Loucy (cell line): ENCODE results near the gene IFNLR1.

Experiments used
- CTCF ChIP-seq: fragments of 200-600 bp; sonication (generic); conservative IDR thresholded peaks from 2 replicates; pipeline ENCODE4 v1.5.1; 2014; ENCODE audit warnings: mild to moderate bottlenecking, antibody characterized with exemption, low read length
- EZH2phosphoT487 ChIP-seq: fragments of 200-600 bp; IDR thresholded peaks from 2 replicates; pipeline ENCODE4 v1.6.1; 2018; ENCODE audit warnings: antibody characterized with exemption, mild to moderate bottlenecking, moderate library complexity, borderline replicate concordance

DNA sequence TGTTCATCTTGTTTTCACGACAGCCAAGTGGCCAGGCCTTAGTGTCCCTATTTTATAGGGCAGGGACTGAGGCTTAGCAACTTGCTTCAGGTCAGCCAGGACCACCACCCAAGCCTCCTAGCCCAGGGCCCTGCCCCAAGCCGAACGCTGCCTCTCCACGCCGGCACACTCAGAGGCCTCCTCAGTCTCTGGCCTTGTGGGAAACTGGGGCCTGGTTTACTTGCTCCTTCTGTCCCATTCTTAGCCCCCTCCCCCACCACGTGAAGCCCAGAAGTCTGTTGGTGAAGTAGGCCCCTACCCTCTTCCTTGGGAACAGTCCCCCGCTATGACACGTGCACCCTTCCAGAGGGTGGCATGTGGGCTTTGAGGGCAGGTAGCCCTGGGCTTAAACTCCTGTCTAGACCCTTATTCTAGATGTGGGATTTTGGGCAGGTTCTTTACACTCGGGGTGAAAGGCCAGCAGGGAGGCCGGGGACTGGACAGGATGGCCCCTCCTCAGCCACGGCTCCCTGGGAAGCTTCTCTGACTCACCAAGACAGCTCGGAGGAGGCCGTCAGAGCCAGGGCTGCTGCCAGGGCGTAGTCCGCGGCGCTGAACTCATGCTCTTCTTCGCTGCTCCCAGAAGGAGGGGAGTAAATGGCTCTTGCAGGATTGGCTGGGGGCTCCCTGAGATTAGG, 79.5 kb downstream of the IFNLR1 start:
- TF ChIP-seq CTCF (no peak), EZH2phosphoT487 (no peak)
